NCI-H2171 (cell line): ENCODE results near the gene RTKN.
A peak's percentile ranks its signal among the peaks of the same experiment; 100 is the strongest.
"Not testable (repeated sequence)": the region's sequence is repeated elsewhere in the genome, so short reads cannot be mapped to it uniquely, and the experiment has no call there.

Source experiments
- DNase-seq: peaks from one replicate; lab custom pipeline; 2025; lab: John Stamatoyannopoulos, UW

The RTKN gene

DNA sequence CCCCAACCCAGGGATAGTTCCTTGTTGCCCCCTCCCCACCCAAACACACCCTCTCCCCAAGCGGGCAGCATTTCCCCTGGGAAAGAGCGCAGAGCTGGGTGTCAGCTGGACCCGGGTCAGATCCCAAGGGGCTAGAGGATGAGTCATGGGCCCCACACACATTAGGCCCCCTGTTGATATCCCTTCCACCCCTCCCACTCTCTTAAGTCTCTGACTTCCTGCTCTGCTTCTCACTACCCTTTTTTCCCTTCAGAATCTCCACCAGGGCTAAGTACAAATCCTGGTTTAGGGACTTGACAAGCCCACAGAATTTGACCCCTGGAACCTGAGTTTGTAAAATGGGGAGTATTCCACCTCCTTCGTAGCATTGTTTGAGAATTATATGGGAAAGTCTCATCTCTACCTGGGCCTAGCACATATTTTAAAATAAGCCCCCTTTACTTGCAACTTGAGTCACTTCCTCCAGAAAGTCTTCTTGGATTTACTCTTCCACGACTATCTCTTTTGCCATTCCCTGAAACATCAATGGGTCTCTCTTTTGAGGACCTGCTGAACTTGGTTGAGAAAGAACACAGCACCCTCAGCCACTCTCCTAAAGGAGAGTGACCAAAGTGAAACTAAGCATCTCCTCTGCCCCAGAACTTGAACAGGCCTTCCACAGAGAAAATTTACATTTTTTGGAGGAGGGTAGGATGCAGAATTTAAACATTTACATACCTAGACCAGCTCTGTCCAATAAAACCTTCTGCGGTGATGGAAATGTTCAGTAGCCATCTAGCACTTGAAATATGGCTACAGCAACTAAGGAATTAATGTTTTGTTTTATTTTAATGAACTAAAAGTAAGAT, 4.7 kb downstream of the RTKN start:
- no peak for DNase-seq

DNA sequence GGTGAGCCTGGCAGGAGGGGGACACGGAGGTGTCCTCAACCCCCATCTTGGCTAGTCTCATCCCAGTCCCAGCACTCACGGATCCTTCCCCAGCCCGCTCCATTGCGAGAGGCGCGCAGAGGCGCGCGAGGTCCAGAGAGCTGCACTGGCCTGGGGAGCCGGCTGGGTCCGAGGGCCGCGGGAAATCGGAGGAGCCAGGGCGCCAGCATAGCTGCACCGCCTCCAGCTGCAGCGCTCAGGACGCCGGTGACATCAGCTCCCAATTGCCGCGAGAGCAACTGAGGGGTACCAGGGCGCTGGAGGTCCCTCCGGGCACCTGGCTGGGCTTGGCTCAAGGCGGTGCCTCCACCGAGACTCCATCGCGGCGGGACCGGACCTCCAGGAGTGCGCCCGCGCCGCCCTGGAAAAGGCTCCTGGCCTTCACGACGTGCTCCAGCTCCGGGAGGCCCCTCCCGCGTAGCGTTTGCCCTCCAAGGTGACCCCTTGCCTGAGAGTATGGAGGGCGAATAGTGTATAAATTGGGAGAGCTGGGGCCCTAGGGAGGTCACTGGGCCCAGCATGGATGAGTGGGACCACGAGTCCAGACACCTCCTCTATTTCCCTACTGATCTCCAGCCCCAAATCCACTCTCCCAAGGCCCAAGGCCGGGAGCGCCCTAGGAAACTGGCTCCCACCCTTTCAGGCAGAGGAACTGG, 5.5 kb downstream of the RTKN start:
- DNase-seq, result no peak

DNA sequence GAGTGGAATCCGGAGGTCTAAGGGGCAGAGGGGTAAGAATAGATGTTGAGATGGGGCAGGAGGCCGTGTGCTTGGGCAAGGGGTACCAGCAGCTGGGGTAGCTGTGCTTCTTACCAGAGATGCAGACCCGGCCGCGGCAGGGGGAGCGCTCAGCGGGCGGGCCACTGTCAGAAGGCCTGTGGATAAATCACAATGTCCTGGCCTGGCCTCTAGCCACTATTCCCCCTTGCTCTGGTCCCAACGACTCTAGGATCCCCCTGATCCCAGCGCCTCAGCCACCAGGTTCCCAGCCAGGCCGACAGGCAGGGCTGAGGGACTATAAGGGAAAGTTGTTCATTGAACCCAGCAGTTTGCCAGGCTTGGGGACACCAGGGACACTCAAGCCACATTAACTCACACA, 11.2 kb downstream of the RTKN start:
- DNase-seq, result no peak

DNA sequence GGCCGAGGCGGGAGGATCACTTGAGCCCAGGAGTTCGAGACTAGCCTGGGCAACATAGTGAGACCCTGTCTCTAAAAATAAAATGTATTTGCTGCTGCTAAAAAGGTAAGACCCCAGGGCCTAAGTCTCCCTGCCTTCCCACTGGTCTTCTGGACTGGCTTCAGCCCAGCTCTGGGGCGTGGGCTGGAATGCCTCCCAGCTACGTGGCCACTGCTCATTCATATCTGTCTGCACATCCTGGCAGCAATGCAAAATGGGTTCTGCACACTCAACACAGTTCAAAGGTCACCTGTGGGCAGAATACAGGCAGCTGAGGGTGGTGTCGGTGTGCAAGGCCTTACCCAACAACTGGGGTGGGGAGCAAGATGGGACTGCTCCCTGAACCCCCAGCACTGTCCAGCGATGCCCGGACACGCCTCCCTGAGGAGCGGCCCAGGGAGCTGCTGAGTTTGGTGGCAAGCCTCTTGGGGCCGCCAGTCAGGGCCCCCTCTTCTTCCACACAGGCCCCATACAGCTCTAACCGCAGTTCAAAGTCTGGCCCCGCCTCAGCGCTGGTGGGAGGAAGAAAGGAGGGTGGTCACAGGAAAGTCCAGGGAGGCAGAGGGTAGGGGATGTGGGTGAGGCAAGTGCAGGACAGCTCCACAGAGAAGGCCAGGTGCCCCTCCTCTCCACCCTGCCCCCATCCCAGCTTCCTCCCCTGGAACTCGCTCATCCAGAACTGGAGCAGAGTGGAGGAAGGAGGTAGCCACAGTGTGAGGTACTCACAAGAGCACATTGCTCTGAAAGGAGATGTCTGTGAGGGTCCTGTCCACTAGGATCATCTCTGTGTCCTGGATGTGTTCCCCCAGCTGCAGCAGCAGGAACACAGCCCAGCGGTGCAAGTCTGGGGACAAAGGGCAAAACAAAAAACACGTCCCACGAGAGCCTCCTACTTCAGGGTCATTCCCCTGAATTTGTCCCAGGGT, 12.0 kb downstream of the RTKN start:
- no peak for DNase-seq

DNA sequence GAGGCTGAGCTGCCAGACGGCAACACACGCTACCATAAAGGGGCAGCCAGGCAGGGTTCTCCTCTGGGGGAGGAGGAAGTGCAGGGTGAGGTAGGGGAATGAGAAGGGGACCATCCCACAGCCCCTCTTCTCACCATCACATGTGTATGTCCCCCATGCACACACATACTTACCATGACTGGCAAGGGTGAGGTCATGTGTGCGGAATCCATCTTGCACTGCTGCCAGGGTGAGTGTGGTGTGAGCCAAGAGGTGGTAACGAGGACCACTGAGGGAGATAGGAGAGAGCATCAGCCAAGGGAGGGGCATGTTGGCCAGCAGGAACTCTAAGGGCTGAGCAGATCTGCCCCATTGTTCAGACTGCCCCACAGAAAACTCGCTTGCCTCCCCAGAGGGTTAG, 13.1 kb downstream of the RTKN start:
- no peak for DNase-seq

DNA sequence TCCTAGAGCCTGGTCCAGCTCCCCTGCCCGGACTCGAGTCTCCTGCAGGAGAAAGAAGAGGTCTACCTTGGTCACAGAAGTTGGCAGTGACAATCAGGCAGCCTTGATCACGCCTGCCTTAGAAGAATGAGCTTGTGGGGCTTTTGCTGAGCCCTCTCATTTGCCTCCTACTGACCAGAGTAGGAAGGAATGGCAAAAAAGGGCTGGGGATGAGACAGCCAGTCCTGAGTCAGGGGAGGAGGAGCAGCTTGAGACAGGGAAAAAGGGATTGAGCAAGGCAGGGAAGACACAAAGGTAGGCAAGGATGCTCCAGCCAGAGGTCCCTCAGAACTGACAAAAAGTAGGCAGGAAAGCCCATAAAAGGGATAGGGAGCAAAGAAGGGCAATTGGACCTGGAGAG, 14.2 kb downstream of the RTKN start:
- no peak for DNase-seq

DNA sequence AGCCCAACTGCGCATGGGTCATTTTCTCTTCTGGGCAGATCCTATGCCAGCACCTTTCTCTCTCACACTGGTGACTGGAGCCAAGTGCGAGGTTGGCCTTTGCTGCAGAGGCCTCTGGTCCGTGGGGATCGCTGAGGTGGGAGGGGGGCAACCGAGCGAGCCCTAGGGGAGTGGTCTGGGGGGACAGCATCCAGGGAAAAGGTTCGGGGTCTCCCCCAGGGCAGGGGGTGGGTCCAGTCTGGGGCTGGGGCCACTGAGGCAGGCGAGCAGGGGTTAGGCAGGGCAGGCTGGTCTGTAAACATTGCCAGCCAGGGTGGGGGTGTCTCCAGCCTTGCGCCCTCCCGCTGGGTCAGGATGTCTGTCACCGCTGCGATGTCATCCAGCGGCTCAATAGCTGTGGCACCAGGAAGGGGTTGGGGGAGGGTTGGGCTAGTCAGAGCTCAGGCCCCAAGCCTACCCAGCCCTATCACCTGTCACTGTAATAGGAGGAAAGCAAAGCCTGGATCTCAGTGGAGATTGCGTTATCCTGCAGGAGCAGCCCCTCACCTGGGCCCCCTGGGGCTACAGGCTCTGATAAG, 15.5 kb downstream of the RTKN start:
- no peak for DNase-seq

DNA sequence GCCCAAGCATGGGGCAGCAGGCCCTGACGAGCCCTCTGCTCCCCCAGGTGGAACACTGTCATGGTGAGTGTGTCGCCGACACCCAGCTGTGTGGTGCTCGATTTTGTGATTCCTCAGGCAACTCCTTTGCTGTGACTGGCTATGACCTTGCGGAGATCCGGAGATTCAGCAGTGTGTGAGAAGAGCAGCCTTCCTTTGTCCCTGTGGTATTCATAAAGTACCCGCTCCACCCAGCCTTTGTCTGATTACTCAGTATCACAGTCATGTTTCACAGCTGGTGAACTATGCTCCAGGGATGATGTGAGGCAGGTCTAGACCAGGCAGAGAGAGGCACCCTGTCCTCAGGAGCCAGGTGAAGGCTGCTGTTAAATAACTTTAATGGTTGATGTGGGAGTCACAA, 16.2 kb downstream of the RTKN start:
- DNase-seq, result no peak

DNA sequence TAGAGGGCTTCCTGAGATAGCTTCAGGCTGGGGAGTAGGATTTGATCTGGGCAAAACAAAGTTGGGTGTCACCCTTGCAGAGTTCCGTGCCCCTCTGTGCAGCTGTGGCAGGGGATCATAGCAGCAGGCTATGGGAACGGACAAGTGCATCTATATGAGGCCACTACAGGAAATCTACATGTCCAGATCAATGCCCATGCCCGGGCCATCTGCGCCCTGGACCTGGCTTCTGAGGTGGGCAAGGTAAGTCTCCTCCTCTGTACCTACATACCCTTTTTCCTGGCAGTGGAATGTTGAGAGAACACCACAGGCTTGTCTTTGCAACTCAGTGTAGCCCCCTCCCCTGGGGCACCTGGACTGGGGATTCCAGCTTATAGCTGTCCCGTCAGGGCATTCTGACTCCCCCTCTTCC, 16.7 kb downstream of the RTKN start:
- no peak for DNase-seq

DNA sequence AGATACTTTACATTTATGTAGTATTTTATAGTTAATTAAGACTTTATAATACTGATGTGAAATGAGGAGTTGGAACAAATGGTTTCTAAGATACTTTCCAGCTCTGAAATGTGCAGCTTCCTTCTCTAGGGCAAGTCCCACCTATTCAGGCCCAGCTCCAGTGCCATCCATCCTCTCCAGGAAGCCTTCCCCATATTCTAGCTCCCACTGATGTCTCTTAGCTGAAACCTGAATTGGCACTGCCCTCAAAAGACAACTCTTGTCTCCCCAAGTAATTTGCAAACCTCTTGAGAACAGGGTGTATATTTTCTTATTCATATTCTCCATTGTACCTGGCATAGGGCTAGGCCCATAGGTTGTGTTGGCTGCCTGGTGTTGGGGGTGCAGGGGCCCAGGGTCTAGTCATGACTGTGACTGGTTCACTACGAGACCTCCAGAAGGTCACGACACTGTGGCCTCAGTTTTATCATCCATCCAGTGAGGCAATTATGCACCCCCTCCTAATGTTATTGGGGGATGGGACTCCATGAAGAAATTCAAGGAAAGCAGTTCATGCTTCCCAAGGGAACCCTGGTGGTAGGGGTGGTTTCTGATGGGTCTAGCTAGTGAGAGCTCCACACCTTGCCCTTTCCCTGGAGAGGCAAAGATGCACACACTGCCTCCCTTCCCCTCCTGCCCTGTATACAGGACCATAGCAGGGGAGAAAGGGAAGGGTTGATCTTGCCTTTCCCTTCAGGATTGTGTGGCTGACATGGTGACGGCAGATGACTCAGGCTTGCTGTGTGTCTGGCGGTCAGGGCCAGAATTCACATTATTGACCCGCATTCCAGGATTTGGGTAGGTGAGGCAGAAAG, 17.4 kb downstream of the RTKN start:
- DNase-seq, result no peak

DNA sequence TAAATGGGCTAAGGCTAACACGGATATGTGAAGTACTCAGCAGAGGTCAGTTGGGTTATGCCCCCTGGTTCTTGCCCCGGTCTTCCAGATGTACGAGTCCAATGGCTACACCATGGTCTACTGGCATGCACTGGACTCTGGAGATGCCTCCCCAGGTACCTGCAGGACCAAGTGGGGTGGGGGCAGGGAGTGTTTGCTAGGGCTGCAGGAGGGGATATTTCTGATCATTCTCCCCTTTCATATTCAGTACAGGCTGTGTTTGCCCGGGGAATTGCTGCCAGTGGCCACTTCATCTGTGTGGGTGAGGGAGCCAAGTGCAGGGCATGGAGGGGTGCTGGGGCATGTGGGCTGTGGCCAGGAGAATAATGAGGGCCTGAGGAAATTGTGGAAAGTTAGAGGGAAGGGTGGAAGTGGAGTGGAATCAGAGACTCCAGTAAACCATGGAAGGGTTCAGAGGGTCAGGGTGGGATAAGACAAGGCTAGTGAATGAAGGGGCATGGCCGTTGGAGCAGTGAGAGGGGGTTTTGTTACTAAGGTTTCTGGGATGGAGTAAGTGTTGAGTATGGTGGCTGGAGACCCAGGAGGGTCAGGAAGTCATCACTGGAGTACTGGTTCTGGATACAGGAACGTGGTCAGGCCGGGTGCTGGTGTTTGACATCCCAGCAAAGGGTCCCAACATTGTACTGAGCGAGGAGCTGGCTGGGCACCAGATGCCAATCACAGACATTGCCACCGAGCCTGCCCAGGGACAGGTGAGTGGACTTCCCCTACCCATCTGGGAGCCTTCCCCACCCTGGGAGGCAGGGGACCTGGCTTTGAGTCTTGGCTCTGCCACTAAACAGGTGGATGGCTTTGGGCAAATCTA, 18.3 kb downstream of the RTKN start:
- DNase-seq, result no peak

DNA sequence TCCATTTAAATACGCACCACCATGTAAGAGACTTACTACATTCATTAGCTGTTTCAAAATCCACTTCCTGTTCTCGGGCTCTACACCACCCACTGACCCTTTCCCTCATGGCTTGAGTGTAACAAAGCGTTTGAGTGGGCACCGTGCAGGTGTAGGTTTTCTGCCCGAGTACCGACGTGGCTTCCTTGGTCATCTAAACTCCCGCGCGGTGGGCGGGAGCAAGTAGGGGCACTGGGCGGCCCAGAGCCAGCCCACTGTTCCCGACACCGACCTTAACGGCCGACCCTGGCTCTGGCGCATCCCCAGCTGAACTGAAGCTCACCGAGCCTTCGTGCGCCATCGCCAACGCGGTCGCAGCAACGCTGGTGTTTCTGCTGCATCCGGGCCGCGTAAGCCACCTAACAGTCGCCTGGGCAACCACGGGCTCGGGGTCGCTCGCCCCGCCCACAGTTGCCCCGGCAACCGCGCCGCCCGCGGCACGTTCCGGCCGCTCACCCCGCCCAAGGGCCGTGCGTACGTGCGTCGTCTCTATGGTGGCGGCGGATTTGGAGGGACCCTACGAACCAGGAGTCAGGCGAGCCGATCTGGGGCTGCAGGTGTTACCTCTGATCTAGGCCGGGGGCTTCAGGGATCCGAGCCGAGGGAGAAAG, 20.4 kb downstream of the RTKN start, which contains the start of the genes C2orf81 and WDR54:
Gene C2orf81, minus strand, starts transcription at position 399 of the 650 bp plus-strand sequence. Its CDS starts 59 bp downstream, at position 340.
Gene WDR54, plus strand, starts transcription at position 510 of the 650 bp plus-strand sequence. CDS start 424 bp downstream, outside the sequence.
- DNase-seq, result peak; percentile 92

DNA sequence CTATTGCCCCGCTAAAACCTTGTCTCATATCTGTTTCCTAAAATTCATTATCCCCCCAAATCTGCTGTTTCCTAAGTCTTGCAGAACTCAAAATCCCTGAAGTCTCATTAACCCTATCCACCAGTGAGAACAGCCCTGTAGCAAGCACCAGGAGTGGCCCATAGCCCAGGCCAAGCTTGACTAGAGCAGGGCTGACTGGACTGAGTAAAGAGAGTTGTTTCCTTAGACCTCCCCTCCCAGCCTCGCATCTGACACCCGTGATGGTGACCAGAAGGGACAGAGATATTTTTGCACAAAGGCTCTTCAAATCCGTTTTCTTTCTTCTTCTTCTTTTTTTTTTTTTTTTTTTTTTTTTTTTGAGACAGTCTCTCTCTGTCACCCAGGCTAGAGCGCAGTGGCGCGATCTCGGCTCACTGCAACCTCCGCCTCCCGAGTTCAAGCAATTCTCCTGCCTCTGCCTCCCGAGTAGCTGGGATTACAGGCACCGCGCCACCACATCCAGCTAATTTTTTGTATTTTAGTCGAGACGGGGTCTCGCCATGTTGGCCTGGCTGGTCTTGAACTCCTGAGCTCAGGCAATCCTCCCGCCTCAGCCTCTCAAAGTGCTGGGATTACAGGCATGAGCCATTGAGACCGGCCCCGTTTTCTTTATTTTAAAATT, 21.2 kb downstream of the RTKN start:
- not testable (repeated sequence) for DNase-seq

DNA sequence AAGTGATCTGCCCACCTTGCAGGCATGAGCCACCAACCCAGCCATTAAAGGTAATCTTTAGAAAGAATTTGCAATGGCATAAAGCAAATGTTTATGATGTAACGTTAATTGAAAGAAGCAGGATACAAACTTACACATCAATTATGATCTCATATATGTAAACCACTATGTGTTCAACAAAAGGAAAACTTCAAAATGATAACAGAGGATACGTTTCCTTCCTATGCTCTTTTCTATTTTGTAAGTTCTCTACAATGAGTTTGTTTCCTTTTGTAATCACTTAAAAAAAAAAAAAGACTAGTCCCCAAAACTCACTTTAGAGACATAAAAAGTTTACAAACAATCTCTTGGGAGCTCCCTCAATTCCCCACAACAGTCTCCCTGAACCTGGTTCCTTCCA, 21.7 kb downstream of the RTKN start:
- no peak for DNase-seq

DNA sequence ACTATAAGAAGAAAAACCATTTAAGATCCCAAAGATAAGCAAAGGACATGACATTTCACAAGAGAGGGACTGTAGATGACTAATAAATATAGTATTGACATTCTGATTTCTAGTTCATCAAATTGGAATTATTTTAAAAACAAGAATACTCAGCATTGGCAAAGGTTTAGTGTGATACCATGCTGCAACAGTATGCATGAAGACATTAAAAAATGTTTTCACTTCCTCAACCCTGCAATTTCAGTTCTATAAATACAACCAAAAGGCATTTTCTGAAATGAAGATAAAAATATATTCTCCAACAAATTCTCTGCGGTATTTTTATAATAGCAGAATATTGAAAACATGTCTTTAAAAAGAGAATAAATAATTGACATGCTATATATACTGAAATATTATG, 22.4 kb downstream of the RTKN start:
- no peak for DNase-seq

DNA sequence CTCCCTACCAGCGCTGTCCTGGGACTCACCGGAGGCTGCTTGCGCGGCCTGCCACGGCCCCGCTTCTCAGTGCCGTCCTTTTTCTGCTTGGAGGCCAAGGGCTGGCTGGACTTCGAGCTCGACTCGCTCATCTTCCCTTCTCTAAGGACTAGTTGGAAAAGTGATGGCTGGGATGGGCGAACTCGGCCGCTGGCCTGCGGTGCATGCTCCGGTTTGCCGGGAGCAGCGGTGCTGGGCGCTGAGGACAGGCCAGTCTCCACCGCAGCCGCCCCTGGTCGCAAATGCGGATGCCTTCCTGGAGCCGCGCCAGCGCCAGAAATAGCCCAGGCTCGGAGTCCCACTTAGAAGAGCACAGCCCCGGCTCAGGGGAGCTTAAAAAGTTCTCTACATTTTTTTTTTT, 23.4 kb downstream of the RTKN start:
- DNase-seq, result no peak

DNA sequence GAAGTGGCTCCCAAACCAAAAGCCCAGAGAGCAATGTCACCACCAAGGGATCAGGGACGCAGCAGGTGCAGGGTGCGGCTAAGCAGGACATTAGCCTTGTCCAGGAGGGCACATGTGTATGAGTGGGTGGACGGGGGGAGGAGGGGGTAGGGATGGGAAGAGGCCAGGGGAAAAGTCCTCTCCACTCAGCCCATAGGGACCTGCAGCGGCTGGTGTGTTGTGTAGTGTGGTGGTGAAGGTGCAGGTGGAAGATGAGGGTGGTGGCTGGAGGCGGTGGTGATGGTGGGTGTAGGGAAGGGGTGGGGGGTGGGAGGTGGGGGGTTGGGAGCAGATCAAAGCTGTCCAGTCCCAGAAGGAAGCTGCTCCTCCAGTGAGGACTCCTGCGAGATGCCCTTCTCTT, 24.0 kb downstream of the RTKN start:
- DNase-seq, result no peak

DNA sequence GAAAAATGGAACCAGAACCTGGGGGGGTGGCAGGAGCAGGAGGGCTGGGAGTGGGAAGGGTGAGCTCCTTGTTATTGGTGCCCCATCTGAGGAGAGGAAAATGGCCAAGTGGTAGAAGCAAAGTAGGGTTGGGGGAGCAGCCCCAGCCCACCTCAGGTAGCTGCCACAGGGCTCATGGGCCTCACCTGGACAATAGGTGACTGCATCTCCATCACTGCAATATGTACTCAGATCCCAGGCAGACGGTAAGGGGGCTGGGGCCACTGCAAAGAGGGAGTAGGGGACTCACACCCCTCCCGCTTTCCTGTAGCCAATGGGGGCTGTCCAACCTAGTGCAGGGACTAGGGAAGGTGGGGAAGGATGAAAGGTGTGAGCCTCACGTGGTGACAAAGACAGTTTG, 24.5 kb downstream of the RTKN start:
- no peak for DNase-seq

DNA sequence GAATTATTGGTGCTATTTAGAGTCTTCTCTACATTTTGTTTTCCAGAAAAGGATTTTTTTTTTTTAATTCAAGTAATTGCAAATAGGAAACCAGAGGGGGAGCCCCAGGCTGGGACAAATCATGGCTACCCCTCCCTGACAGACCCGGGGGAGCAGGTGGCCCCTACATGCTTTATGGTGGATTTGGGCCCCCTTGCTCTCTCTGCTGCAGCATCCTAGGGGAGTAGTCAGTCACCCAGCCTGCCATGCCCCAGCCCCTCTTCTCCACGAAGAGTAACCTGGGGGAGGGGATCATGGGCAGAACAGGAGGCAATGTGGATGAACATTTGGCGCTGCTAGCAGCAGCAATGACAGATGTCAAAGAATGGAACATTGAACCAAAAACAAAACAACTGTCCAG, 25.0 kb downstream of the RTKN start:
- DNase-seq, result peak; percentile 49
